ENCODE measurements around the gene ADGRF3.
"Not testable (repeated sequence)": the region's sequence is repeated elsewhere in the genome, so short reads cannot be mapped to it uniquely, and the experiment has no call there.

The ADGRF3 gene

DNA sequence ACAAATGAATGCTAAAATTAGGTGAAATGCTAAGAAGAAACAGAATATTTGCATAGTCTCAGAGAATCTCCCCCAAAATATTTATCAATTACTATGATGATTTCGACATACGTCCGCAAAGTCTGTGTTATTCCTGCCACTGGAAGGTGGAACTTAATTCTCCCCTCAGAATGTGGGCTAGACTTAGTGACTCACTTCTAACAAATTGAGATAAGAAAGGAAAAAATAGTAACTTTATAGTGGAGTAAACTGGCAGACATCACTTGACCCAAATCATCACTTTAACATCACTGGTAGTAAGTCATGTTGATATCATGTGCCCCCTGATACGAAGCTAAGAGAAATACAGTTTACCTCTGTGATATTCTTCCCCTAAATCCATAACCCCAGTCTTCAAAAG lies 78.4 kb downstream of the ADGRF3 start:
- no peak overlapping the region for H3K4me3 ChIP-seq (ENCODE audit: low read depth, low read length)
- TF ChIP-seq, protein P1, sequence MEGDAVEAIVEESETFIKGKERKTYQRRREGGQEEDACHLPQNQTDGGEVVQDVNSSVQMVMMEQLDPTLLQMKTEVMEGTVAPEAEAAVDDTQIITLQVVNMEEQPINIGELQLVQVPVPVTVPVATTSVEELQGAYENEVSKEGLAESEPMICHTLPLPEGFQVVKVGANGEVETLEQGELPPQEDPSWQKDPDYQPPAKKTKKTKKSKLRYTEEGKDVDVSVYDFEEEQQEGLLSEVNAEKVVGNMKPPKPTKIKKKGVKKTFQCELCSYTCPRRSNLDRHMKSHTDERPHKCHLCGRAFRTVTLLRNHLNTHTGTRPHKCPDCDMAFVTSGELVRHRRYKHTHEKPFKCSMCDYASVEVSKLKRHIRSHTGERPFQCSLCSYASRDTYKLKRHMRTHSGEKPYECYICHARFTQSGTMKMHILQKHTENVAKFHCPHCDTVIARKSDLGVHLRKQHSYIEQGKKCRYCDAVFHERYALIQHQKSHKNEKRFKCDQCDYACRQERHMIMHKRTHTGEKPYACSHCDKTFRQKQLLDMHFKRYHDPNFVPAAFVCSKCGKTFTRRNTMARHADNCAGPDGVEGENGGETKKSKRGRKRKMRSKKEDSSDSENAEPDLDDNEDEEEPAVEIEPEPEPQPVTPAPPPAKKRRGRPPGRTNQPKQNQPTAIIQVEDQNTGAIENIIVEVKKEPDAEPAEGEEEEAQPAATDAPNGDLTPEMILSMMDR (IDR thresholded peaks at IDR 0.05; ENCODE audit: borderline replicate concordance, insufficient read depth, low read depth, low read length), result no peak

DNA sequence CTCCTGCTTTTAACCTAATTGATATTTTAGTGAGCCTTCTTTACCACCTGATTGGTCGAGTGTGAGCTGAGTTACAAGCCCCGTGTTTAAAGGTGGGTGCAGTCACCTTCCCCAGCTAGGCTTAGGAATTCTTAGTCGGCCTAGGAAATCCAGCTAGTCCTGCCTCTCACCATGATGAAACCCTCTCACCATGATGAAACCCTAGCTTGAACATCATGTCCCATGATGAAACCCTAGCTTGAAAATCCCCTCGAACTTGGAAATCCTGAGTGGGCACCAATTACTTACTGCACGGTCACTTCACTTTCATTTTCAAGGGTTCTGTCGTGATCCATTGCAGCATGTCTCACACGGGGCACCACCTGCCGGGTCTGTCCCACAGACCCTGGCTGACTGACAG lies 87.8 kb downstream of the ADGRF3 start:
- not testable (repeated sequence) for H3K4me3 ChIP-seq (ENCODE audit: low read depth, low read length)
